Endothelial cell of umbilical vein (primary cell): ENCODE measurements around the gene INPP5J. TPM values are rescaled to one million over a fixed set of nuclear protein-coding genes. Genes with fewer than 3 reads are reported as not detected.

Experiments
- BruUV-seq: library from RNA; stranded (reverse); fragments of 400-500 nt; replicated peaks from 2 replicates; lab custom pipeline; 2021; lab: Mats Ljungman, UMichigan
- CTCF ChIA-PET: fragments of 300-600, 350-600 bp; sonication (Branson Sonifier 250); formaldehyde crosslinking; loops from one replicate; lab custom pipeline; 2021; ENCODE audit warnings: antibody characterized with exemption, inconsistent platforms; lab: Charles Lee
- POLR2A ChIA-PET: fragments of 300-600, 350-600 bp; sonication (Branson Sonifier 250); formaldehyde crosslinking; loops from one replicate; lab custom pipeline; 2021; ENCODE audit warnings: antibody characterized with exemption, inconsistent platforms; lab: Charles Lee
- DNase-seq: peaks from one replicate; pipeline ENCODE4 v3.0.0-alpha.2; 2011; ENCODE audit warnings: low read depth, low spot score
- FAIRE-seq: peaks from 2 replicates; lab custom pipeline; 2011; peaks lifted over from hg19 to GRCh38; lab: Jason Lieb, UNC
- H2AFZ ChIP-seq: 2 replicates; pipeline ENCODE4 v1.6.0; 2012; ENCODE audit warnings: low read depth, low read length, control low read depth, inconsistent platforms
- H3K27ac ChIP-seq: 2 replicates; pipeline ENCODE4 v1.5.1; 2011; ENCODE audit warnings: low read depth, mild to moderate bottlenecking, control low read depth, low read length, moderate library complexity; ENCODE audit not compliant: insufficient read depth
- H3K27me3 ChIP-seq, 2 experiments: 2 replicates each; pipeline versions ENCODE4 v1.6.0 to v1.6.1; 2011; ENCODE audit warnings: low read length in 2 of 2, mixed read lengths in 1 of 2; ENCODE audit not compliant: control insufficient read depth in 2 of 2, insufficient read depth in 2 of 2
- H3K36me3 ChIP-seq, 2 experiments: 2 replicates in 1 of 2; 3 replicates in 1 of 2; pipeline ENCODE4 v1.5.1; 2011; ENCODE audit warnings: low read length in 2 of 2, mild to moderate bottlenecking in 1 of 2, moderate library complexity in 1 of 2; ENCODE audit not compliant: control insufficient read depth in 2 of 2, insufficient read depth in 2 of 2; ENCODE audit errors: extremely low read depth in 1 of 2
- H3K4me1 ChIP-seq: 3 replicates; pipeline ENCODE4 v1.5.1; 2011; ENCODE audit warnings: mild to moderate bottlenecking, low read length; ENCODE audit not compliant: control insufficient read depth, insufficient read depth; ENCODE audit errors: extremely low read depth
- H3K4me2 ChIP-seq: 2 replicates; pipeline ENCODE4 v1.6.1; 2011; ENCODE audit warnings: low read length, control low read depth, mixed read lengths; ENCODE audit not compliant: insufficient read depth
- H3K4me3 ChIP-seq, 3 experiments: fragments of 200-600 bp in 1 of 3; sonication (generic), shearing (Covaris generic) in 1 of 3; replicated peaks in 1 of 3; 2 replicates each; pipeline ENCODE4 v1.5.1; 2011 to 2016; ENCODE audit warnings: control low read depth in 3 of 3, low read length in 3 of 3, mild to moderate bottlenecking in 2 of 3, inconsistent platforms in 1 of 3, low read depth in 1 of 3, moderate library complexity in 1 of 3; ENCODE audit not compliant: insufficient read depth in 1 of 3
- H3K79me2 ChIP-seq: 2 replicates; pipeline ENCODE4 v1.6.0; 2012; ENCODE audit warnings: low read length, inconsistent platforms; ENCODE audit not compliant: control insufficient read depth, insufficient read depth
- H3K9ac ChIP-seq: replicated peaks from 2 replicates; pipeline ENCODE3; 2011; ENCODE audit warnings: low read length, control low read depth; ENCODE audit not compliant: insufficient read depth; ENCODE audit errors: extremely low read depth
- H3K9me1 ChIP-seq: replicated peaks from 3 replicates; pipeline ENCODE4 v1.6.0; 2011; ENCODE audit warnings: mild to moderate bottlenecking, low read length; ENCODE audit not compliant: control insufficient read depth, insufficient read depth; ENCODE audit errors: extremely low read depth
- H3K9me3 ChIP-seq: replicated peaks from 2 replicates; pipeline ENCODE4 v1.5.1; 2012; ENCODE audit warnings: low read length, inconsistent platforms; ENCODE audit not compliant: control insufficient read depth, insufficient read depth
- H4K20me1 ChIP-seq: replicated peaks from 2 replicates; pipeline ENCODE3; 2011; ENCODE audit warnings: mild to moderate bottlenecking, low read length; ENCODE audit not compliant: control insufficient read depth, insufficient read depth; ENCODE audit errors: extremely low read depth
- EZH2 ChIP-seq: IDR thresholded peaks from 2 replicates; pipeline ENCODE4 v1.6.1; 2012; ENCODE audit warnings: borderline replicate concordance, low read depth, mild to moderate bottlenecking, moderate library complexity, low read length, inconsistent platforms; ENCODE audit not compliant: severe bottlenecking
- FOS ChIP-seq: IDR thresholded peaks from 2 replicates; pipeline ENCODE4 v1.6.1; 2011; ENCODE audit warnings: mild to moderate bottlenecking, low read length, moderate library complexity, borderline replicate concordance; ENCODE audit not compliant: insufficient read depth
- GATA2 ChIP-seq: IDR thresholded peaks from 2 replicates; pipeline ENCODE4 v1.7.0; 2011; ENCODE audit warnings: low read depth, mild to moderate bottlenecking, moderate library complexity, mixed read lengths, low read length; ENCODE audit not compliant: insufficient read length, insufficient read depth
- JUN ChIP-seq: IDR thresholded peaks from 2 replicates; pipeline ENCODE4 v1.6.1; 2011; ENCODE audit warnings: borderline replicate concordance, low read depth; ENCODE audit not compliant: insufficient read length, insufficient read depth
- MYC ChIP-seq: IDR thresholded peaks from one replicate; pipeline ENCODE4 v1.6.1; 2011; ENCODE audit warnings: mild to moderate bottlenecking, low read depth, low read length
- POLR2A ChIP-seq: IDR thresholded peaks from 2 replicates; pipeline ENCODE4 v1.6.1; 2012; ENCODE audit warnings: low read depth, mild to moderate bottlenecking, control low read depth, low read length
- POLR2AphosphoS5 ChIP-seq: IDR thresholded peaks from 2 replicates; pipeline ENCODE4 v1.6.1; 2012; ENCODE audit warnings: low read depth, mild to moderate bottlenecking, control low read depth, low read length, moderate library complexity; ENCODE audit not compliant: insufficient read depth
- dilution Hi-C: fragments of 300-500 bp; cut with MboI; formaldehyde crosslinking; loops from one replicate; pipeline ENCODE4 v1.15.0; 2019; ENCODE audit warnings: low sequenced_read_pairs; ENCODE audit not compliant: extremely low pct_ligation_motif_present
- intact Hi-C: fragments of 100-400 bp; cut with micrococcal nuclease; formaldehyde crosslinking; loops from one replicate; pipeline ENCODE4 v1.10.0; 2022
- polyA plus RNA-seq, 4 experiments: library from polyadenylated mRNA; depleted of rRNA in 3 of 4; stranded (reverse) in 3 of 4; unstranded in 1 of 4; fragments of >200 nt; gene quantifications; 2 replicates each; pipeline versions ENCODE4 v1.2.1 to v1.2.3, GENCODE V29; 2011 to 2012; ENCODE audit warnings: missing spikeins in 1 of 4
- total RNA-seq: library from RNA; stranded (reverse); gene quantifications from 2 replicates; pipeline ENCODE4 v1.2.3, GENCODE V29; 2021
- TF ChIP-seq, protein P1 (sequence below): IDR thresholded peaks from 2 replicates; pipeline ENCODE4 v1.6.1; 2011; ENCODE audit not compliant: insufficient read depth, insufficient read length
- TF ChIP-seq, protein P2 (sequence below), 2 donors: IDR thresholded peaks; 1 replicate in 1 of 2; 2 replicates in 1 of 2; pipeline ENCODE4 v1.5.1; 2011; ENCODE audit warnings: low read length in 2 of 2, mild to moderate bottlenecking in 2 of 2, moderate library complexity in 2 of 2, control low read depth in 1 of 2, inconsistent platforms in 1 of 2, low read depth in 1 of 2; ENCODE audit not compliant: insufficient read depth in 1 of 2; ENCODE audit errors: extremely low read depth in 1 of 2

INPP5J gene
- total and polyA plus RNA-seq, 2 donors (not counting 3 experiments of a cell fraction or from before 2014, with no cell fraction given), result 0.43 to 0.49 TPM

GRCh38 chr22:31079095-31079642, 43.6 kb upstream of the INPP5J start:
- CTCF ChIA-PET, result interaction anchor here (1.0 kb wide), 1 partner anchor 110 kb away, joined by 3 read pairs; the partner anchor contains the start of genes MORC2 and TUG1
- no peak for FAIRE-seq

More at GRCh38 chr22:31079095-31079642, 43.6 kb upstream of the INPP5J start:
- POLR2A ChIA-PET, result no interaction called here
- Histone ChIP-seq H3K4me1 (peaks cover 26% of the 10 kb centered on the region), H3K79me2 (peaks cover 30% of the 10 kb centered on the region), H3K9me1 (no peaks in the 10 kb centered on the region), H3K4me2 (no peak overlapping the region), H3K27me3 (no peaks in the 10 kb centered on the region), H3K27ac (no peak overlapping the region), H3K36me3 (peaks cover 0 to 2% of the 10 kb centered on the region in 2 experiments), H2AFZ (no peak overlapping the region), H3K9me3 (no peaks in the 10 kb centered on the region), H4K20me1 (no peaks in the 10 kb centered on the region), H3K4me3 (no peak overlapping the region), H3K9ac (no peak overlapping the region)
- intact Hi-C loops (no loop called here), dilution Hi-C loops (no loop called here)
- no peak for DNase-seq
- TF ChIP-seq POLR2A, result no peak
- no peak for TF ChIP-seq EZH2
- no peak for TF ChIP-seq FOS
- TF ChIP-seq JUN, result no peak
- TF ChIP-seq GATA2, result no peak
- TF ChIP-seq, protein P1, sequence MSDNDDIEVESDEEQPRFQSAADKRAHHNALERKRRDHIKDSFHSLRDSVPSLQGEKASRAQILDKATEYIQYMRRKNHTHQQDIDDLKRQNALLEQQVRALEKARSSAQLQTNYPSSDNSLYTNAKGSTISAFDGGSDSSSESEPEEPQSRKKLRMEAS, result no peak
- no peak for TF ChIP-seq POLR2AphosphoS5
- no peak for TF ChIP-seq MYC
- TF ChIP-seq, protein P2, sequence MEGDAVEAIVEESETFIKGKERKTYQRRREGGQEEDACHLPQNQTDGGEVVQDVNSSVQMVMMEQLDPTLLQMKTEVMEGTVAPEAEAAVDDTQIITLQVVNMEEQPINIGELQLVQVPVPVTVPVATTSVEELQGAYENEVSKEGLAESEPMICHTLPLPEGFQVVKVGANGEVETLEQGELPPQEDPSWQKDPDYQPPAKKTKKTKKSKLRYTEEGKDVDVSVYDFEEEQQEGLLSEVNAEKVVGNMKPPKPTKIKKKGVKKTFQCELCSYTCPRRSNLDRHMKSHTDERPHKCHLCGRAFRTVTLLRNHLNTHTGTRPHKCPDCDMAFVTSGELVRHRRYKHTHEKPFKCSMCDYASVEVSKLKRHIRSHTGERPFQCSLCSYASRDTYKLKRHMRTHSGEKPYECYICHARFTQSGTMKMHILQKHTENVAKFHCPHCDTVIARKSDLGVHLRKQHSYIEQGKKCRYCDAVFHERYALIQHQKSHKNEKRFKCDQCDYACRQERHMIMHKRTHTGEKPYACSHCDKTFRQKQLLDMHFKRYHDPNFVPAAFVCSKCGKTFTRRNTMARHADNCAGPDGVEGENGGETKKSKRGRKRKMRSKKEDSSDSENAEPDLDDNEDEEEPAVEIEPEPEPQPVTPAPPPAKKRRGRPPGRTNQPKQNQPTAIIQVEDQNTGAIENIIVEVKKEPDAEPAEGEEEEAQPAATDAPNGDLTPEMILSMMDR (IDR thresholded peaks at IDR 0.05; ENCODE audit: extremely low read depth in 1 of 2, insufficient read depth in 1 of 2, low read depth in 1 of 2, low read length in 2 of 2), result no peak
- no TSS peak for BruUV-seq
